HG03175 (cell line): Measurements from ENCODE around the gene GPR15.

ENCODE experiments used
- ATAC-seq: cut with Tn5 transposase; IDR thresholded peaks from one replicate; pipeline ENCODE4 v1.9.1; 2021; ENCODE audit warnings: mild to moderate bottlenecking, moderate library complexity; ENCODE audit not compliant: unreplicated experiment

The GPR15 gene

DNA sequence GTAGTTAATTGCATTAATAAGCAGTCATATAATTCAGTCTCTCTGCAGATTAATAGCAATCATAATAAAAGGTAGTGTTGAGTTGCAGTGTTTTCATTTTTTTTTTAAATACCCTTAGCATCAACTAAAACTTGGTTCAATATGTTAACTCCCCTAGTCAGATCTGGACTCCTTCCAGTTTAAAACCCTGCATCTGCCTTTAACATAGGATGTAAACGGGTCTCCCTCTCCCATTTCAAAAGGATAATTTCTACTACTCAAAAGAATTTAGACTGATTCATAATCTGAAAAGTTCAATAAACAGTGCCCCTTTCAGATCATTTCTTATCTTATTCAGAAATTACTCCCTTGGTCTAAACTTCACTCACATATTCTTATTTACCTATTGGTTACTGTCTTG, 50.3 kb downstream of the GPR15 start:
- ATAC-seq, result no peak

DNA sequence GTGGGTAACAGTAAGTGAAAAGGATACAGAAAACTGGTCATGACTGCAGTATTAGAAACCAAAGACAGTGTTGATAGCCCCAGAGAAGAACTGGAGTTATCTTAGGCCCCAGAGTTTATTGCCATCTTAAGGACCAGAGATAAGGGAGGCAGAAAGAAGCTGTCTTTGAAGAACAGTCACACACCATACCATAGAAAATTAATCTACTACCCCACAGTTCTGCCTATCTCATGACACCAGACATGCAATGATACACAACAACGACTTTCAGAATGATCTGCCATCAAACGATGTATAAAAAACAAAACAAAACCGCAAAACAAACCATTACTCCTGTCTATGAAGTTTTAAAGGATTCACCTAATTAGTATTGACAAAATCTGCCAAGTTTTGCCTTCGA, 52.0 kb downstream of the GPR15 start:
- ATAC-seq, result no peak
